HG03196 (cell line): ENCODE data around the gene TYK2.

ENCODE experiments used
- ATAC-seq: cut with Tn5 transposase; IDR thresholded peaks from one replicate; pipeline ENCODE4 v1.9.1; 2021; ENCODE audit not compliant: unreplicated experiment

TYK2 gene

DNA sequence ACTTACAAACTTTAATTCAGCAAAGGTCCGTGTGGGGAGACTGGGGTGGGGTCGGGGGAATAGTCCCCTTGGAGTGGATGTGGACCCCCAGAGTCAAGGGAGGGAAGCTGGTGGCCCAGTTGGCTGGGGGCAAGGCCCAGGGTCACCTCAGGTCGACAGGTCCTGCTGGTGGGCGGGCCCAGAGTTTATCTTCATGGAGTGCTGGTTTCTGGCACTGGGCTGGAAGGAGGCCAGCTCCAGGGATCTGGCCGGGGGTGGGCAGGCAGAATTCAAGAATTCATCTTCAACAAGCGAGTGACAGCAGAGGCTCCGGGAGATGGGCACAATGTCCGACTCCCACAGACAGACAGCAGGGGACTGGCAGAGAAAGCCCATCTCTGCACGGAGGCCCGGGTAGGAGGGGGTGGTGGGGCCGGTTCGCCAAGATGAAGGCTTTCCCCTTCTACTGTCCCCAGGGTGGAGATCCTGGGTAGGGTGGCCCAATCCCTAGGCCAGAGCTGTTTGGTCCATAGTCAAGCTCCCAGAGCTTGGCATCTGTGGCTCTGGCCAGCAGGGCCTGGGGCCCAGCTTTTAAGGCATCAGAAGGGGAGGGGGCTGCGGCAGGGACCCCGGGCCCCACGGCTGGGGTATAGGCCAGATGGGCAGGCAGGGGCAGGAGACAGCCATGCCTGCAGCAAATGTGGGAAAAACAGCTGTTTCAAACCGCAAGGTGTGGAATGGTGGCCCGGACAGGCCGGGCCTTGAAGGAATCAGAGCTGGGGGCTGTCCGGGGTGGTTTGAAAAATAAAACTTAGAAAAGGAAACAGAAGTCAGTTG, 63.9 kb downstream of the TYK2 start:
- ATAC-seq = no peak

DNA sequence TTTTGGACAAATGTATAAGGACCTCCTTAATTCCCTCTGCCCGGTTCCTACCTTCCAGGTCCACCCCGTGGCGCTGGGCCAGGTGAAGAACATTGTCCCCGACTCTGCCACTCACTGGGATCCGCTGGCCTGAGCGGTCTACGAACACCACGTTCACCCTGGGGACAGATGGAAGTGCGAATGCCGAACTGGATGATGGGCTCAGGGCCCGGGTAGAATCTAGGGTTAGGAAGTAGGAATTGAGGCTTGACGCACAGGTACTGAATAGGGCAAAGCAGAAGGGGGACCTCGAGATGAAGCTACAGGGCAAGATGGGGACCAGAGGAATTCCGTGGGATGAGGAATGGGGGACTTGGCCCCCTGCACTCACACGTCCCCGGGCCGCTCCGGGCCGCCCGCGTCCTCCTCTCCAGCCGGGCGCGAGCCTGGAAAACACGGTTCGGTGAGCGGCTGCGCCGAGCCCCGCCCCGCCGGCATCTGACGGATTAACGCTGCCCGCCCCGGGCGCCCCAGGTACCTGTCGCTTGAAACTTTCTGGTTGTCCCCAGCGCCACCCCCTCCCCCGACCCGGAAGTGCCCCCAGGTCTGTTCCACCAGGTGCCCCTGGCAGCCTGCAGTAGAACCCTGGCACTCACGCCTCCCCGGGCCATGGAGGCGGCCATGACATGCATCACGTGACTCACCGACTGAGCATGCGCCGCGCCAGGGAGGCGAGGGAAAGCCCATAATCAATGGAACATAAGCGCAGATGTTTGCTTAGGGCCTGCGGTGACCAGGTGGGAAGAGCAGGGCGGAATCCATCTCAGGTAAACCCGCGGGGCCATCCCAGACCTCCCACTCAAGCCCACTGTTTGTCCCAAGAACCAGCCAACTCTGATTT, 64.8 kb downstream of the TYK2 start, which contains the start of gene FDX2:
Gene FDX2 (minus strand): TSS at position 681 of the 880 bp plus-strand sequence. CDS start 19 bp downstream, at position 662.
- ATAC-seq = peak; percentile 57

DNA sequence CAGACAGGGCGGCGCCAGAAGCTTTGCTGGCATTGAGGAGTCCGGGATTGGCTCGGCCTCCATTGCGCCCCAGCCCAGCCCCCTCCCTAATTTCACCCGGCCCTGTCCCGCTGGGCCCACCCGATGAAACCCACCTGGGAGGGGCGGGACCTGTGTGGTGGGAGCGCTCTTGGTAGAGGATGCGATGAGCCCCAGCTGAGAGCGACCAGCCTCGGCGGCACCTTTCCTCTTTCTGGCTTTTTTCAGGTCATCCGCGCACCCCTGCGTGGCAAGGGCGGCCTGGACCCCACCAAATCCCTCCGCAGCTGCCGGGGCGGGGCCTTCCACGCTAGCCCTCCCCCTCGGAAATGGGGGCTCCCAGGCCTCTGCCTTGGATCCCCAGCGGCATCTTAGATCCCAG, 70.9 kb downstream of the TYK2 start, which contains the start of gene ZGLP1:
Gene ZGLP1 (minus strand): TSS at position 393 of the 400 bp plus-strand sequence.
- ATAC-seq = no peak

DNA sequence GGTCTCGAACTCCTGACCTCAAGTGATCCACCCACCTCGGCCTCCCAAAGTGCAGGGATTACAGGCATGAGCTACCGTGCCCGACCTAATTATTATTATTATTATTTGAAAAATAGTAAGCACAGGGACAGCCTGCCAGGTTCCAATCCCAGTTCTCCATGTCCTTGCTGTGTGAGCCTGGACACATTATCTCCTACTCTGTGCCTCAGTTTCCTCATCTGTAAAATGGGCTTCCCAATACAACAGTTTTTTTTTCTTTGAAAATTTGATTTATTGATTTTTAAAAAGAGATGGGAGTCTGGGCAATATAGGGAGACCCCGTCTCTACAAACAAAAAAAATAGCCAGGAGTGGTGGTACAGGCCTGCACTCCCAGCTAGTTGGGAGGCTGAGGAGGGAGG, 74.0 kb downstream of the TYK2 start:
- no peak for ATAC-seq

DNA sequence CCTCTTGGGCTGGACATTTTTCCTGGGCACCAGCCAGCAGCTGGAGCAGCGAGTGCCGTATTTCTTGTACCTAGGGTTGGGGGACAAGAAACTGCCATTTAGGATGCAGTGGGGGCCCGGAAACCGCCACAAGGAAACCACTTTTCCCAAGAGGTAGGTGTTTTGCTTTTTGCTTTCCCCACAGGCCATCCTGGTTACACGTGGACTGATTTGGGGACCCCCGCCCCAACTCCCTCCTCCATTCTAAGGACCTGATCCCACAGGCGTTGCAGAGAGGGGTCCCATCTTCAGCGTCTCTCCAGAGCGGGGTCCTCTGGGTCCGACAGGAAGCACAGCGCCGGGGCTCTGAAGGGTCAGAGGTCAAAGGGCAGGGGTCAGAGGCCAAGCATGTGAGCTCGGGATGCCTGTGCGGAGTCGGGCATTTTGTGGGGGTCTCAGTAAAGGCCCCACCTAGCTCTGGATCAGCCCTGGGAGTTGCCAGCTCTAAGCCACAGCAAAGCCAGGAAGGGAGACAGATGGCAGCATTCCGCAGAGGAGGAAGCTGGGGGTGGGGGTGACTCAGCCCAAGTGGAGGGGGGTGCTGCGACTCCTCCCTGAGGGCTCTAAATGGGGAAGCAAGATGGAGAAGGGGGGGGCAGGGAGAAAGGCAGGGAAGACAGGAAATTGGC, 75.1 kb downstream of the TYK2 start:
- ATAC-seq = no peak
